ENCODE measurements around the gene SOCS1. TPM values are rescaled to one million over a fixed set of nuclear protein-coding genes. Genes with fewer than 3 reads are reported as not detected.

SOCS1 gene
- total RNA-seq, result 3.4 and 15.5 TPM in 2 replicates

DNA sequence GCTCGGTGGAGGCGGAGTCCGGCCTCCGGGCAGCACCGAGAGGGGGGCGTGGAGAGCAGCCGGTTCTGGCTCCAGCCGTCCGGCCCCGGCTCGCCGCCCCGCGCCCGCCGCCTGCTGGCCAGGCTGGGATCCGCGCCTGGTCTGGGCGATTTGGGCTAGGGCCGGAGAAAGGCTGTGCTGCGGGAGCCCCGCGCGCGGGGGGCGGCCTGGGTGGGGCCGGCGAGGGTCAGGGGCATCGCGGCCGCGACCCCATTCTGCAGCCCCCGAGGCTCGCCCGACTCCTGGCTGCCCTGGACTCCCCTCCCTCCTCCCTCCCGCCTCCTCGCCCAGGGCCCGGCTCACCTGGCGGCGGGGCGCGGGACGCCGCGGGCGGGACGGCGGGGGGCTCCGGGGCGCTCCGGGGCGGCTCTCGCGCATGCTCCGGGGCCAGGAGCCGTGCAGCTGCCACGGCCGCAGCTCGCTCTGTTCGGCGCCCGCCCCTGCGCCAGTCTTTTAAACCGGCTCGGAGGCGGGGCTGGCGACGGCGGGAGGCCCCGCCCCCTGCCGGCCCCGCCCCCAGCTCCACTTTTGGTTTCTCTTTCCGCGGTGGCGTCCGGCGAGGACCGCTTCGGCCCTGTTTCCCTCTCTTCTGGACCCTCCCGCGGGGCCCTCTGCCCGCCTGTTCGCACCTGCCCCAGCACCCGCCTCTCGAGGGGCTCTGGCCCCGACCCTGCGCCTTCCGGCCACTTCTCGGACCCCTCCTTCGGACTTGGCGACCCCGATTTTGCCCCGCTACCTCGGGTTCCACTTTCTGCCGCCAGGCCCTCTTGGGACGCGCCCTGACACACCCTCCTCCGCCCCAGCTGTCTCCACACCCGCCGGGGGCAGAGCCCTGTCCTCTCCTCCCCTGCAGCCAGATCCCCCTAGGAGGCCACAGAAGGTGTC lies at the start of gene SOCS1:
Gene SOCS1 (minus strand): TSS at position 468 of the 924 bp plus-strand sequence. CDS start 726 bp downstream, outside the sequence.

DNA sequence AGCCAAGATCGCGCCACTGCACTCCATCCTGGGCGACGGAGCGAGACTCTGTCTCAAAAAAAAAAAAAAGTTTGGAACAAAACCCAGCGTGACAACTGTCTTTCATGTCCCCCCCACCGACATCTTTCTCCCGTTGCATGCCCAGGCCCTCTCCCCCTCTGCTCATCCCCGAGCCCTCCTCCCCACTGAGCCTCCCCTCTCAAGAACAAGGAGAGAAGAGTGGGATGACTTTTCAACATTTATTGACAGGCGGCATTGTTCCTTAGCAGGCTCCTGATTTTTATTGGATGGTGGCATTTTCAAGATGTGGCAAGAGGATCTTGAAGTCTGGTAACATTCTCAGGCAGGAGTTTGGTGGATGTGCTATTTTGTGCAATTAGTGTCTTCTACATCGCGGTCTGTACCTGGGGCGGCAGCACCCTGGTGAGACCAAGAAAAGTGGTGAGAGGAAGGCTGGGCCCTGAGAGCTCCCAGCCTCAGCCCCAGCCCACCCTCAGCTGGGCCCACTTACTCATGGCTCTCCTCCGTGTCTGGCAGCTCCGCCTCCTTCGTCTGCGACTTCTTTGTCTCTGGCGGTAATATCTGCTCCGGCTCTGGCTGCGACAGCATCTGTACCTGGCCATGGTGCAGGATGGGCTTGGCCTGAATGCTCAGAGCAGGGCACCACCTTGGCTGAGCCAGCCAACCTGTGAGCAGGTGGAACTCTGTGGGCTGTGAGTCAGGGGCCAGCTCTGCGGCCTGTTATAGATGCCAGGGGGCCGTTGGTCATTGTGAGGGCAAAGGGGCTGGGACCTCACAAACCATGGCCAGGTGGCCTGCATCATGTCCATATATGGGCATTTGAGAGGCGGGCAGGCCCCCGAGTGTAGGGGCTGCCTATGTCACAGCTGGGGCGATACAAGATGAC lies 24.9 kb upstream of the SOCS1 start, which contains the start of gene PRM1:
Gene PRM1 (minus strand): TSS at position 715 of the 907 bp plus-strand sequence. CDS start 92 bp downstream, at position 623.

DNA sequence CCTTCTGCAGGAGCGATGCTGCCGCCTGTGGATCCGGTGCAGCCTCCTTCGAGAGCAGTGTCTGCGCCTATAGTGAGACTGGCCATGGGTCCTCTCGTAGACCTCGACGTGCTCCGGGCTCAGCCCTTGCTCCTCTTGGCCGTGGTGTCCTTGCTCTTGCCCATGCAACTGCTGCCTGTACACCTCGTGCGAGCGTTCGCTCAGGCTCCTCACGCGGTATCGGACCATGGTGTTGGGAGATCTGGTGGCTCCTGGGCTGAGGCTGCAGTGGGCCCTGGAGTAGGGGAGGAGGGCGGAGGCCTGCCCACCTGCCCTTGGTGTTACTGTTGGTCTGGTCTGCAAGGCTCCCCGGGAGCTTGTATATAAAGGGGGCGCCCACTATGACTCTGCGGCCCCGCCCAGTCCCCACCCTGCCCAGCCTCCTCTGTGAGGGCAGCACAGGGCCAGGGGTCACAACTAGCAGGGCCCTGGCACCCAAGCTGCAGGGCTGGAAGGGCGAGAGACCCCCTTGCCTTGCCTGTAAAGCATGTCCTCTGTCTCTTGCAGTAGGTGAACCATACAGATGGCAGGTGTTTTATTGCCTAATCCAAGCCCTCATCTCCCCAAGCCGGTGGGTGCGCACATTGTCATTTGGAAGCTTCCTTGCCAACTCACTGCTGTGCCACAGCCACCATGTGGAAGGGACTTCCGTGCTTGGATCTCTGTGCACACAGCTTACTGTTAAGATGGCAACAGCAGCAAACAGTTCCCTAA lies 20.3 kb upstream of the SOCS1 start, which contains the start of gene PRM2:
Gene PRM2 (minus strand): TSS at position 338 of the 753 bp plus-strand sequence. CDS start 110 bp downstream, at position 228.

DNA sequence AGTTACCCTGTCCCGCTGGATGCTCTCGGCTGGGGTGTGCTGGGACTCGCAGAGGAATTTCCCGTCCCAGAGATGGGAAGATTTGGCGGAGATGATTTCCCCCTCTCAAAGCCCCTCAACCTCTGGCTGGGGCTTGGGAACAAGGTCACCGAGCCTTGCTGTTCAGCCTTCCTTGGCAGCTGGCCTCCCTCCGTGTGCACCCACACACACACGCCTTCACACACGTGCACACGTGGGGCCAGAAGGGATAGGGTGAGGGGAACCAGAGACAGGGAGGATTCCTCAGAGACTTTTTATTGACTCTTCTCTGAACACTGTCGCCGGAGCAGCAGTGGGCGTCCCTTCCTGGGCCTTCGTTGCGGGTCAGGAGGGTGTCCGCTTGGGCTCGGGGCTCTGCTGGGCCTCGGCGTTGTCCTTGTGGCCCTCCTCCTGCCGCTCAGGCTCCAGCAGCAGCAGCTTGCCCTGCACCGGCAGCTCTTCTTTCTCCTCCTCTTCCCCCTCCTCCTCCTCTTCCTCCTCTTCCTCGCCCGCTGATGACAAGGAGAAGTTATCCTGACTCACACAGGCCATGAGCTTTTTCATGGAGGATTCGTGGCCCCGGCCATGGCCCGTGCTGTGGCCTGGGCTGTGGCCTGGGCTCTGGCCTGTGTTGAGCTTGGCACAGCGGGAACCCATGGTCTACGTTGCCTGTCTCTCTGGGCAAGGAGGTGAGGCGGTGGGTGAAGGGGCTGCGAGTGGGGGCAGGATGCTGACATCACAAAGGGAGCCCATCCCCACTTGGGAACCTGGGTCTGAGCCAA lies 17.1 kb upstream of the SOCS1 start, which contains the start of gene PRM3:
Gene PRM3 (minus strand): TSS at position 709 of the 800 bp plus-strand sequence. CDS start 34 bp downstream, at position 675.

GRCh38 chr16:11268921-11269375 lies 12.9 kb upstream of the SOCS1 start, which contains the start of gene TNP2:
Gene TNP2, minus strand, starts transcription at chr16:11269325. Its CDS starts 63 bp downstream, at chr16:11269262.

Other genes starting within 250 kb of the SOCS1 start
- gene TNP2, start 13.1 kb upstream of the SOCS1 start, total RNA-seq, result not detected in 2 replicates
- gene PRM3, start 17.4 kb upstream of the SOCS1 start, total RNA-seq, result not detected in 2 replicates
- not detected in 2 replicates for gene PRM2, start 20.3 kb upstream of the SOCS1 start, total RNA-seq
- not detected in 2 replicates for gene PRM1, start 25.1 kb upstream of the SOCS1 start, total RNA-seq
- gene RMI2, start 89.3 kb upstream of the SOCS1 start, total RNA-seq, result 9.6 and 12.1 TPM in 2 replicates